ENCODE results near the gene UTS2B. TPM values are rescaled to one million over a fixed set of nuclear protein-coding genes. Genes with fewer than 3 reads are reported as not detected.

Gene UTS2B
- total and polyA plus RNA-seq, 2 of the 13 experiments (the other 11 are each of a cell fraction or from before 2014, with no cell fraction given): 0.03 to 0.46 TPM

- TF ChIP-seq ZBTB42 (CRISPR knock-in tag; IDR thresholded peaks at IDR 0.05) (no peak; the same call in 1 of the 2 replicates), ZNF430 (CRISPR knock-in tag; IDR thresholded peaks at IDR 0.05) (peak; percentile 71; the same call in 1 of the 2 replicates), ZNF619 (CRISPR knock-in tag; IDR thresholded peaks at IDR 0.05) (0 out of 2 replicates have a peak, but pooled peaks have one; percentile 46), ZNF124 (CRISPR knock-in tag; IDR thresholded peaks at IDR 0.05) (0 out of 2 replicates have a peak, but pooled peaks have one; percentile 20), ZZZ3 (CRISPR knock-in tag; IDR thresholded peaks at IDR 0.05; ENCODE audit: borderline replicate concordance) (no peak), ZNF644 (CRISPR knock-in tag; IDR thresholded peaks at IDR 0.05; ENCODE audit: low read depth) (no peak), ZNF281 (CRISPR knock-in tag; IDR thresholded peaks at IDR 0.05; ENCODE audit: borderline replicate concordance) (peak; percentile 98), HMG20B (CRISPR knock-in tag; conservative IDR thresholded peaks at IDR 0.05) (no peak), ARHGAP35 (CRISPR knock-in tag; IDR thresholded peaks at IDR 0.05; ENCODE audit: borderline replicate concordance) (0 out of 2 replicates have a peak, but pooled peaks have one; percentile 35), GABPA (IDR thresholded peaks at IDR 0.05; ENCODE audit: low read depth, low read length) (peak; percentile 40; the same call in 1 of the 2 replicates), GABPA (CRISPR knock-in tag; IDR thresholded peaks at IDR 0.05; ENCODE audit: low read depth) (peak; percentile 87), HOXA9 (CRISPR knock-in tag; IDR thresholded peaks at IDR 0.05; ENCODE audit: borderline replicate concordance) (peak; percentile 86), ZNF260 (CRISPR knock-in tag; IDR thresholded peaks at IDR 0.05; ENCODE audit: borderline replicate concordance, low read depth) (no peak), PRDM15 (CRISPR knock-in tag; IDR thresholded peaks at IDR 0.05) (peak; percentile 92), CBFB (CRISPR knock-in tag; IDR thresholded peaks at IDR 0.05) (peak; percentile 97), ZNF496 (CRISPR knock-in tag; IDR thresholded peaks at IDR 0.05; ENCODE audit: insufficient replicate concordance) (no peak), ELF1 (CRISPR knock-in tag; IDR thresholded peaks at IDR 0.05) (peak; percentile 92), MXD3 (CRISPR knock-in tag; IDR thresholded peaks at IDR 0.05) (peak; percentile 91), USF2 (IDR thresholded peaks at IDR 0.05; ENCODE audit: low read depth, low read length) (no peak), USF2 (CRISPR knock-in tag; IDR thresholded peaks at IDR 0.05; ENCODE audit: borderline replicate concordance) (no peak), NAIF1 (CRISPR knock-in tag; IDR thresholded peaks at IDR 0.05; ENCODE audit: borderline replicate concordance) (no peak)
Observed at GRCh38 chr3:191328962-191329653, 1.2 kb downstream of the UTS2B start, which contains the start of gene CCDC50 (continued).
